ENCODE data around the gene CREB3L2.

Gene CREB3L2

DNA sequence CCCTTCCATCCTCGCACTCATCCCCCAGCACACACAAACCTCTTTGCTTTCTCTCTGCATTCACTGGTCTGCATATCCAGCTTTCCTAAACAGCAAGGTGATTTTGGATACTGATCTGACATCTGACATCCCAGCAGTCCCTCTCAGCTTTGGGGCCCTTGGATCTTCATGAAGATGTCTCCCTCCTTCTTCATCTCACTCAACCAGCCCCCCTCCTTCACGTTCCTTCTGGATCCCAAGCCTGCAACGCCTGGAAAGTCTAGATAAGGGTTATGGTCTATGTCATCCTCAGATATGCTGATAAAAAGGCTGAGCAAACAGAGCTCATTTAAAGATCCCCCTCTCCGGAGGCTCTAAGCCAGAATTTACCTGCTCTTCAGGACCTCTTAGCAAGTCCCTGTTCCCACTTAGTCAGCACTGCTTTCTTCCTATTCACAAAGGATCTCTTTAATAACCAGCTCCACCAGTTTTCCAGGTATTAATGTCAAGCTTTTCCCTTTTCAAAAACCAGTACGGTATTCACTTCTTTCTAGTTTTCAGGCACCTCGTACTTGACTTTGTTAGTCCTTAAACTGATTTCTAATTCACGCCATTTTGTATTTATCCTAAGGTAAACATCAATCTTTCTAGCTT lies 38.9 kb downstream of the CREB3L2 start:
- no peak overlapping the region for H3K4me3 ChIP-seq (ENCODE audit: low read depth, low read length)
- H3K36me3 ChIP-seq: no peaks in the 10 kb centered on the region
- H3K9me3 ChIP-seq: no peaks in the 10 kb centered on the region
- no peak for DNase-seq
- H3K27me3 ChIP-seq: no peaks in the 10 kb centered on the region
- TF ChIP-seq, protein P1, sequence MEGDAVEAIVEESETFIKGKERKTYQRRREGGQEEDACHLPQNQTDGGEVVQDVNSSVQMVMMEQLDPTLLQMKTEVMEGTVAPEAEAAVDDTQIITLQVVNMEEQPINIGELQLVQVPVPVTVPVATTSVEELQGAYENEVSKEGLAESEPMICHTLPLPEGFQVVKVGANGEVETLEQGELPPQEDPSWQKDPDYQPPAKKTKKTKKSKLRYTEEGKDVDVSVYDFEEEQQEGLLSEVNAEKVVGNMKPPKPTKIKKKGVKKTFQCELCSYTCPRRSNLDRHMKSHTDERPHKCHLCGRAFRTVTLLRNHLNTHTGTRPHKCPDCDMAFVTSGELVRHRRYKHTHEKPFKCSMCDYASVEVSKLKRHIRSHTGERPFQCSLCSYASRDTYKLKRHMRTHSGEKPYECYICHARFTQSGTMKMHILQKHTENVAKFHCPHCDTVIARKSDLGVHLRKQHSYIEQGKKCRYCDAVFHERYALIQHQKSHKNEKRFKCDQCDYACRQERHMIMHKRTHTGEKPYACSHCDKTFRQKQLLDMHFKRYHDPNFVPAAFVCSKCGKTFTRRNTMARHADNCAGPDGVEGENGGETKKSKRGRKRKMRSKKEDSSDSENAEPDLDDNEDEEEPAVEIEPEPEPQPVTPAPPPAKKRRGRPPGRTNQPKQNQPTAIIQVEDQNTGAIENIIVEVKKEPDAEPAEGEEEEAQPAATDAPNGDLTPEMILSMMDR (IDR thresholded peaks at IDR 0.05; ENCODE audit: low read depth, low read length): no peak
- peaks cover 3% of the 10 kb centered on the region for H3K4me1 ChIP-seq

DNA sequence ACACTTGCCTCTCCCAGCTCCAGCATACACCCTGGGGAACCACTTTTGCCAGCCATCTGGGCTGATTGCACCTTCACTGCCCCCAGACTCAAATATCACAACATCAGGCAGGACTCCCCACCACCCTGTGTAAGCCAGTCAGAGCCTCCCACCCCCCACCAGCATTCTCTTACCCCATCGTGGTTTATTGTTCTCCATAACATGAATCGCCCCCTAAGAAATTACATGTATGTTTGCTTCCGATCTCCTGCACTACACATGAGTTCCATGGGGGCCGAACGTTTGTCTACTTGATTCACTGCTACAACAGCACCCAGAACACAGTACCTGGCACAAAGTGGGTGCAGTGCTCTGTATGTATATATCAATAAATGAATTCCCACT lies 39.4 kb downstream of the CREB3L2 start:
- DNase-seq: no peak
- Histone ChIP-seq H3K27me3 (no peaks in the 10 kb centered on the region), H3K4me1 (peaks cover 7% of the 10 kb centered on the region), H3K9me3 (no peaks in the 10 kb centered on the region), H3K36me3 (no peaks in the 10 kb centered on the region), H3K4me3 (ENCODE audit: low read depth, low read length) (no peak overlapping the region)
- TF ChIP-seq, protein P1 (IDR thresholded peaks at IDR 0.05; ENCODE audit: low read depth, low read length): no peak

DNA sequence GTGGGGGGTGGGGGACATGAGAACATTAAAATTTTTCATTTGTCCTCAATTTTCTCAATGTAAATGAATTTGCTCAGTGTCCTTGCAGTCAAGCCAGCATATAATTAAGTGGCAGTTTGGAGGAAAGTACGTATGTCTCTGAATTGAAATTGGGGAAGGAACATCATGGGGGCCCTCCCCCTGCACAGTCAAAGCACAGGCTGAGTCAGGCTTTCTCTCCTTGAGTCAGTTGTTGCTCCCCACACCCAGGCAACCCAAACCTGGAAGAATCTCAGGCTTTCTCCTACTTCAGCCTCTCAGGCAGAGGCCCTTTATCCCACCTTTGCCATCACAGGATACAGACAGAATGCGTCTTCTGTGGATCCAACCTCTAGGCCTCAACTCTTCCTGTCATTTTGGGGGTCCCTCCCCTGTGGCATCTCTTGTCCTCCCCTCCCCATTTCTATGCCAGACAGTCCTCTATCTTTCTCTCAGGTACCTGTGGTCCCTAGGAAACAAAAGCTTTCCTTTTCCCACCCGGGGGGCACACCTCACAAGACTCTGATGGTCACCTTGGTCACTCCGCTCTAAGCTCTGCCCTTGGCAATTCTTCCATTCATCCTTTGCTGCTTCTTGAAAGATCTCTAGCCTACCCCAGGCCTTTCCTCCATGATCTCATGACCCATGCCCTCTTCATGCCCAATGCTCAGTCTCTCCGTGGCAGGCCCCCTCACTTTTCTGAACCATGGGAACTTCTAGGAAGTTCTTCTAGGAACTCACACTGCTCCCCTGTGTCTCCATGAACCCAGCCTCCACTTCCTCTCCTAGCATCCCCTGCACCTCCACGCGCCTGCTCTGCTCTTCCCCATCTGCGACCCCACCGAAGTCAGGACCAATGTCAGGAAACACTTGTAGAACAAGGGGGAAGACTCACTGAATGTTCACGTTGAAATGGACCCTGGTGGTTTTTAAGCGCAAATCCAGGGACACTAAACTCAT lies 40.4 kb downstream of the CREB3L2 start:
- DNase-seq: no peak
- TF ChIP-seq, protein P1 (IDR thresholded peaks at IDR 0.05; ENCODE audit: low read depth, low read length): no peak
- H3K4me1 ChIP-seq: peaks cover 12% of the 10 kb centered on the region
- H3K9me3 ChIP-seq: no peaks in the 10 kb centered on the region
- no peaks in the 10 kb centered on the region for H3K27me3 ChIP-seq
- H3K36me3 ChIP-seq: no peaks in the 10 kb centered on the region; the same call in 1 of the 2 replicates
- H3K4me3 ChIP-seq (ENCODE audit: low read depth, low read length): no peak overlapping the region

- Histone ChIP-seq H3K27me3 (no peaks in the 10 kb centered on the region), H3K36me3 (no peaks in the 10 kb centered on the region; the same call in 1 of the 2 replicates), H3K4me3 (ENCODE audit: low read depth, low read length) (no peak overlapping the region), H3K4me1 (peaks cover 14% of the 10 kb centered on the region), H3K9me3 (no peaks in the 10 kb centered on the region)
- no peak for DNase-seq
- TF ChIP-seq, protein P1 (IDR thresholded peaks at IDR 0.05; ENCODE audit: low read depth, low read length): no peak
Measured at GRCh38 chr7:137960020-137960419, 41.9 kb downstream of the CREB3L2 start.

- no peak for DNase-seq
Measured at GRCh38 chr7:137958470-137959431, 43.1 kb downstream of the CREB3L2 start.

More at GRCh38 chr7:137958470-137959431, 43.1 kb downstream of the CREB3L2 start:
- Histone ChIP-seq H3K36me3 (no peaks in the 10 kb centered on the region; the same call in 1 of the 2 replicates), H3K27me3 (no peaks in the 10 kb centered on the region), H3K4me1 (peaks cover 17% of the 10 kb centered on the region), H3K4me3 (ENCODE audit: low read depth, low read length) (no peak overlapping the region), H3K9me3 (no peaks in the 10 kb centered on the region)
- TF ChIP-seq, protein P1 (IDR thresholded peaks at IDR 0.05; ENCODE audit: low read depth, low read length): no peak
